ENCODE measurements around the gene CNPY3. TPM values are rescaled to one million over a fixed set of nuclear protein-coding genes. Genes with fewer than 3 reads are reported as not detected.
A peak's percentile ranks its signal among the peaks of the same experiment; 100 is the strongest.
"Not testable (repeated sequence)": the region's sequence is repeated elsewhere in the genome, so short reads cannot be mapped to it uniquely, and the experiment has no call there.

The CNPY3 gene
- 36.8 TPM for total RNA-seq (ENCODE audit: unreplicated experiment)
- long read RNA-seq, transcript CNPY3-201 (6 exons, 1,704 nt), result major isoform, 23 of 39 reads
- long read RNA-seq, partial matches to known transcripts, result 1 of 39 reads
- long read RNA-seq, other reads (novel, unspliced or antisense), result 15 of 39 reads

GRCh38 chr6:42928986-42929820 lies at the start of gene CNPY3:
TSS of gene CNPY3 (plus strand) at chr6:42929480. CDS start at chr6:42929571, 91 bp downstream.
- H3K27me3 Mint-ChIP-seq (ENCODE audit: unreplicated experiment), result peaks cover 9% of the 10 kb centered on the region
- peak within 1 kb of the TSS; percentile 98 for H3K4me3 Mint-ChIP-seq (ENCODE audit: unreplicated experiment)
- DNase-seq, result peak; percentile 94
- no peaks in the 10 kb centered on the region for H3K36me3 Mint-ChIP-seq (ENCODE audit: unreplicated experiment)
- H3K27ac Mint-ChIP-seq (ENCODE audit: unreplicated experiment), result peak within 1 kb of the TSS; percentile 99
- H3K9me3 Mint-ChIP-seq (ENCODE audit: unreplicated experiment), result peaks cover 2% of the 10 kb centered on the region
- peaks cover 19% of the 10 kb centered on the region for H3K4me1 Mint-ChIP-seq (ENCODE audit: low read depth, unreplicated experiment)
- no peak for TF ChIP-seq CTCF (IDR thresholded peaks at IDR 0.05; ENCODE audit: partially characterized antibody, unreplicated experiment)

- not testable (repeated sequence) for H3K4me1 Mint-ChIP-seq (ENCODE audit: low read depth, unreplicated experiment); H3K36me3 Mint-ChIP-seq (ENCODE audit: unreplicated experiment); H3K9me3 Mint-ChIP-seq (ENCODE audit: unreplicated experiment); DNase-seq; H3K27me3 Mint-ChIP-seq (ENCODE audit: unreplicated experiment)
- Mint-ChIP-seq H3K4me3 (ENCODE audit: unreplicated experiment) (peak overlapping the region; percentile 100), H3K27ac (ENCODE audit: unreplicated experiment) (peak overlapping the region; percentile 100)
Observed at GRCh38 chr6:42880240-42880817, 49.0 kb upstream of the CNPY3 start.

GRCh38 chr6:42880871-42881270 lies 48.4 kb upstream of the CNPY3 start:
- not testable (repeated sequence) for H3K27me3 Mint-ChIP-seq (ENCODE audit: unreplicated experiment); H3K4me1 Mint-ChIP-seq (ENCODE audit: low read depth, unreplicated experiment); H3K36me3 Mint-ChIP-seq (ENCODE audit: unreplicated experiment); DNase-seq; H3K9me3 Mint-ChIP-seq (ENCODE audit: unreplicated experiment)
- Mint-ChIP-seq H3K27ac (ENCODE audit: unreplicated experiment) (peak overlapping the region; percentile 100), H3K4me3 (ENCODE audit: unreplicated experiment) (peak overlapping the region; percentile 100)

- no peak overlapping the region for H3K4me3 Mint-ChIP-seq (ENCODE audit: unreplicated experiment)
- no peak overlapping the region for H3K27ac Mint-ChIP-seq (ENCODE audit: unreplicated experiment)
- no peaks in the 10 kb centered on the region for H3K9me3 Mint-ChIP-seq (ENCODE audit: unreplicated experiment)
- peaks cover 4% of the 10 kb centered on the region for H3K4me1 Mint-ChIP-seq (ENCODE audit: low read depth, unreplicated experiment)
- peaks cover 3% of the 10 kb centered on the region for H3K27me3 Mint-ChIP-seq (ENCODE audit: unreplicated experiment)
- H3K36me3 Mint-ChIP-seq (ENCODE audit: unreplicated experiment), result peaks cover 5% of the 10 kb centered on the region
- no peak for DNase-seq
- TF ChIP-seq CTCF (IDR thresholded peaks at IDR 0.05; ENCODE audit: partially characterized antibody, unreplicated experiment), result no peak
Observed at GRCh38 chr6:42885702-42886101, 43.6 kb upstream of the CNPY3 start.

- not testable (repeated sequence) for H3K9me3 Mint-ChIP-seq (ENCODE audit: unreplicated experiment); H3K4me3 Mint-ChIP-seq (ENCODE audit: unreplicated experiment)
Observed at GRCh38 chr6:42888201-42888600, 41.1 kb upstream of the CNPY3 start.

GRCh38 chr6:42889815-42890214 lies 39.5 kb upstream of the CNPY3 start:
- no peak for DNase-seq
- H3K9me3 Mint-ChIP-seq (ENCODE audit: unreplicated experiment), result no peaks in the 10 kb centered on the region
- no peak for TF ChIP-seq CTCF (IDR thresholded peaks at IDR 0.05; ENCODE audit: partially characterized antibody, unreplicated experiment)

More at GRCh38 chr6:42888201-42888600, 41.1 kb upstream of the CNPY3 start:
- H3K36me3 Mint-ChIP-seq (ENCODE audit: unreplicated experiment); H3K27me3 Mint-ChIP-seq (ENCODE audit: unreplicated experiment); H3K4me1 Mint-ChIP-seq (ENCODE audit: low read depth, unreplicated experiment); H3K27ac Mint-ChIP-seq (ENCODE audit: unreplicated experiment); DNase-seq: not testable (repeated sequence)

More at GRCh38 chr6:42889815-42890214, 39.5 kb upstream of the CNPY3 start:
- peak overlapping the region; percentile 92 for H3K27ac Mint-ChIP-seq (ENCODE audit: unreplicated experiment)
- peaks cover 4% of the 10 kb centered on the region for H3K4me1 Mint-ChIP-seq (ENCODE audit: low read depth, unreplicated experiment)
- peak overlapping the region; percentile 88 for H3K4me3 Mint-ChIP-seq (ENCODE audit: unreplicated experiment)
- H3K27me3 Mint-ChIP-seq (ENCODE audit: unreplicated experiment), result peaks cover 3% of the 10 kb centered on the region
- H3K36me3 Mint-ChIP-seq (ENCODE audit: unreplicated experiment), result no peaks in the 10 kb centered on the region
